H1 (cell line): ENCODE data around the gene TMA7. TPM values are rescaled to one million over a fixed set of nuclear protein-coding genes. Genes with fewer than 3 reads are reported as not detected.

ENCODE experiments used
- CHD1 ChIP-seq: IDR thresholded peaks from 2 replicates; pipeline ENCODE4 v1.6.1; 2012; ENCODE audit warnings: low read depth, low read length, improper control_type of control experiment
- CHD2 ChIP-seq: IDR thresholded peaks from 2 replicates; pipeline ENCODE4 v1.6.1; 2012; ENCODE audit warnings: low read length, improper control_type of control experiment
- CREB1 ChIP-seq: IDR thresholded peaks from 2 replicates; pipeline ENCODE4 v1.6.1; 2012; ENCODE audit warnings: inconsistent platforms
- EP300 ChIP-seq, 2 experiments: IDR thresholded peaks; 1 replicate in 1 of 2; 2 replicates in 1 of 2; pipeline ENCODE4 v1.6.1; 2011 to 2012; ENCODE audit warnings: low read depth in 2 of 2, low read length in 2 of 2, mild to moderate bottlenecking in 2 of 2, borderline replicate concordance in 1 of 2, inconsistent platforms in 1 of 2, moderate library complexity in 1 of 2
- HDAC6 ChIP-seq: IDR thresholded peaks from one replicate; pipeline ENCODE4 v1.7.1; 2012; ENCODE audit warnings: low read depth, mild to moderate bottlenecking, inconsistent platforms, low read length, moderate library complexity
- MAFK ChIP-seq: IDR thresholded peaks from 2 replicates; pipeline ENCODE4 v1.6.1; 2012; ENCODE audit warnings: low read depth, mild to moderate bottlenecking, improper control_type of control experiment, low read length
- POLR2AphosphoS5 ChIP-seq: IDR thresholded peaks from 2 replicates; pipeline ENCODE4 v1.6.1; 2011; ENCODE audit warnings: low read depth, low read length
- RAD21 ChIP-seq, 2 experiments: IDR thresholded peaks in 1 of 2; conservative IDR thresholded peaks in 1 of 2; 2 replicates each; pipeline ENCODE4 v1.6.1; 2011; ENCODE audit warnings: low read depth in 2 of 2, low read length in 2 of 2, improper control_type of control experiment in 1 of 2, inconsistent platforms in 1 of 2, mild to moderate bottlenecking in 1 of 2, moderate library complexity in 1 of 2
- RNF2 ChIP-seq: fragments of 200-900, 300-1000 bp; sonication (generic); IDR thresholded peaks from 2 replicates; pipeline ENCODE4 v1.7.1; 2016; ENCODE audit warnings: borderline replicate concordance, low read depth, mild to moderate bottlenecking, antibody characterized with exemption, low read length; ENCODE audit not compliant: poor library complexity, severe bottlenecking; ENCODE audit errors: missing control alignments
- SAP30 ChIP-seq: fragments of 300-600 bp; sonication (generic); IDR thresholded peaks from 2 replicates; pipeline ENCODE4 v1.7.1; 2012; ENCODE audit warnings: low read length, moderate library complexity, mild to moderate bottlenecking, inconsistent platforms; ENCODE audit not compliant: insufficient read depth, insufficient replicate concordance
- SIN3A ChIP-seq, 2 experiments: IDR thresholded peaks in 1 of 2; conservative IDR thresholded peaks in 1 of 2; 2 replicates each; pipeline ENCODE4 v1.6.1; 2011 to 2012; ENCODE audit warnings: low read length in 2 of 2, improper control_type of control experiment in 1 of 2, low read depth in 1 of 2, mild to moderate bottlenecking in 1 of 2
- SP1 ChIP-seq: IDR thresholded peaks from 2 replicates; pipeline ENCODE4 v1.6.1; 2011; ENCODE audit warnings: low read depth, low read length
- SP2 ChIP-seq: IDR thresholded peaks from 2 replicates; pipeline ENCODE4 v1.6.1; 2012; ENCODE audit warnings: mild to moderate bottlenecking, low read length, inconsistent platforms
- SUZ12 ChIP-seq: fragments of 200-600 bp; sonication (generic); IDR thresholded peaks from 2 replicates; pipeline ENCODE4 v1.6.1; 2012; ENCODE audit warnings: mild to moderate bottlenecking, inconsistent platforms, low read length, moderate library complexity, mixed read lengths
- TAF7 ChIP-seq: optimal IDR thresholded peaks from 2 replicates; pipeline ENCODE3; 2011; ENCODE audit warnings: low read depth, mild to moderate bottlenecking, inconsistent platforms, low read length, moderate library complexity, borderline replicate concordance
- TCF12 ChIP-seq: IDR thresholded peaks from 2 replicates; pipeline ENCODE4 v1.6.1; 2011; ENCODE audit warnings: low read depth, mild to moderate bottlenecking, low read length
- TEAD4 ChIP-seq: IDR thresholded peaks from 2 replicates; pipeline ENCODE4 v1.6.1; 2012; ENCODE audit warnings: low read depth, low read length, inconsistent platforms, mixed read lengths
- YY1 ChIP-seq: IDR thresholded peaks from 2 replicates; pipeline ENCODE4 v1.6.1; 2011; ENCODE audit warnings: low read depth, mild to moderate bottlenecking, low read length
- ZNF274 ChIP-seq: IDR thresholded peaks from 2 replicates; pipeline ENCODE4 v1.7.0; 2012; ENCODE audit warnings: low read length, borderline replicate concordance; ENCODE audit errors: extremely low read depth
- polyA plus RNA-seq, 7 experiments: library from polyadenylated mRNA; depleted of rRNA in 3 of 7; stranded (reverse) in 5 of 7; unstranded in 2 of 7; fragments of >200 nt in 5 of 7; fragments of 200-250 nt in 2 of 7; gene quantifications; 1 replicate in 5 of 7; 2 replicates in 1 of 7; 4 replicates in 1 of 7; pipeline versions ENCODE4 v1.2.1 to v1.2.3, GENCODE V29; 2011 to 2013; ENCODE audit warnings: missing spikeins in 2 of 7, mixed read lengths in 2 of 7
- total RNA-seq: library from RNA; stranded (reverse); fragmentation: NEBNext Ultra II Directional; extraction: Animal tissue kit (Norgen Biotek cat#: 25700); gene quantifications from 2 replicates; pipeline ENCODE4 v1.2.1, GENCODE V29; 2021
- TF ChIP-seq, protein P1 (sequence below): IDR thresholded peaks from 2 replicates; pipeline ENCODE4 v1.6.1; 2012; ENCODE audit warnings: inconsistent platforms
- TF ChIP-seq, protein P2 (sequence below): IDR thresholded peaks from 2 replicates; pipeline ENCODE4 v1.6.1; 2012; ENCODE audit warnings: low read length, inconsistent platforms

TMA7 gene
- total and polyA plus RNA-seq, 2 of the 8 experiments (the other 6 are each of a cell fraction or from before 2014, with no cell fraction given) = 138 to 305 TPM

DNA sequence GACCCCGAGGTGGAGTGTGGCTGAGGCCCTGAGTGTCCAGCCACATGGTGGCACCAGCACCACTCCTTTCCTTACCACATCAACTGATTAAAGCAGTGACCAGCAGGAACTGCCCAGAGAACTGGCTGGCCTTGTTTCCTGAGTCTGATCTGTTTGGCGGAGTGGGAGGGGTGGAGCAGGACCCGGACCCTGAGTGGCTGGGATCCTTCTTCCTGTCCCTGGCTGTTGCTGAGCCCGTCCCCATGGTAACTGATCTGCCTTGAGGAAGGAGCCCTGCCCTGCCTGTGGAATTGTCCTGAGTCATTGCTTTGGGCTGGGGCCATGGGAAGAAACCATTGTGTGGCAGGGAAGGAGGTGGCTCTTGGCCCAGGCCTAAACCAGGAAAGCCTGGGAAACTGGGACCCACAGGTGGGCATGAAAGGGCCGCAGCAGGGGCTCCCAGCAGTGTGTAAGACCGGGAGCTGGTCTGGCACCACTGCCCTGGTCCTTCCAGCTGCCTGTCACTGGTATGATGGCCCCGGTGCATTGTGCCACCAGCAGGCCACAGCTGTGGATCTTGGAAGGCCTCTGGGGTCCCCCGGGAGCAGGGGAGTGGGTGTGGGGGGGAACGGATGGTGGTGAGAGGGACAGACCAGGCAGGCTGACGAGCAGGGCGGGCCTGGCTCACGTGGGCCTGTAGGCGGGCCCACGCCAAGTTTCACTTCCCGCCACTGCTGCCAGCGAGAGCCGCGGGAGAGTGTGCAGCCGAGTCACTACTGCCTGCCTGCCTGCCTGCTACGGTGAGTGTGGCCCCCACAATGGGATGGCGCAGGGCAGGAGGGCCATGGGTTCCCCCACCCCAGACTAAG is 25.7 kb downstream of the TMA7 start (continued):
- TF ChIP-seq RNF2 = no peak
- peak in 1 of 2 experiments; percentile 72; a peak in 1 of 3 replicates for TF ChIP-seq EP300 (IDR thresholded peaks at IDR 0.05; ENCODE audit: borderline replicate concordance in 1 of 2, low read depth in 2 of 2, low read length in 2 of 2)
- no peak for TF ChIP-seq SAP30
- TF ChIP-seq POLR2AphosphoS5 = no peak; the same call in 1 of the 2 replicates
- TF ChIP-seq ZNF274 = no peak
- TF ChIP-seq SP2 = no peak
- TF ChIP-seq CHD1 = no peak
- 0 out of 2 replicates have a peak, but pooled peaks have one; percentile 44 for TF ChIP-seq SP1
- TF ChIP-seq TAF7 = no peak
- TF ChIP-seq MAFK = peak; percentile 86
- peak; percentile 24 to 90; a peak in 1 of 4 replicates for TF ChIP-seq SIN3A (conservative IDR thresholded peaks at IDR 0.05 in 1 of 2, IDR thresholded peaks at IDR 0.05 in 1 of 2; ENCODE audit: low read depth in 1 of 2, low read length in 2 of 2)
- no peak for TF ChIP-seq TCF12
- no peak; the same call in 1 of the 2 replicates for TF ChIP-seq CHD2
- no peak for TF ChIP-seq TEAD4
- TF ChIP-seq, protein P1, sequence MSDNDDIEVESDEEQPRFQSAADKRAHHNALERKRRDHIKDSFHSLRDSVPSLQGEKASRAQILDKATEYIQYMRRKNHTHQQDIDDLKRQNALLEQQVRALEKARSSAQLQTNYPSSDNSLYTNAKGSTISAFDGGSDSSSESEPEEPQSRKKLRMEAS = peak; percentile 57; the same call in 1 of the 2 replicates
- TF ChIP-seq HDAC6 = no peak
- no peak for TF ChIP-seq SUZ12
- TF ChIP-seq, protein P2, sequence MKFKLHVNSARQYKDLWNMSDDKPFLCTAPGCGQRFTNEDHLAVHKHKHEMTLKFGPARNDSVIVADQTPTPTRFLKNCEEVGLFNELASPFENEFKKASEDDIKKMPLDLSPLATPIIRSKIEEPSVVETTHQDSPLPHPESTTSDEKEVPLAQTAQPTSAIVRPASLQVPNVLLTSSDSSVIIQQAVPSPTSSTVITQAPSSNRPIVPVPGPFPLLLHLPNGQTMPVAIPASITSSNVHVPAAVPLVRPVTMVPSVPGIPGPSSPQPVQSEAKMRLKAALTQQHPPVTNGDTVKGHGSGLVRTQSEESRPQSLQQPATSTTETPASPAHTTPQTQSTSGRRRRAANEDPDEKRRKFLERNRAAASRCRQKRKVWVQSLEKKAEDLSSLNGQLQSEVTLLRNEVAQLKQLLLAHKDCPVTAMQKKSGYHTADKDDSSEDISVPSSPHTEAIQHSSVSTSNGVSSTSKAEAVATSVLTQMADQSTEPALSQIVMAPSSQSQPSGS = no peak
- TF ChIP-seq RAD21 (IDR thresholded peaks at IDR 0.05 in 1 of 2, conservative IDR thresholded peaks at IDR 0.05 in 1 of 2; ENCODE audit: low read depth in 2 of 2, low read length in 2 of 2) = peak; percentile 93
- 0 out of 2 replicates have a peak, but pooled peaks have one; percentile 60 for TF ChIP-seq YY1
- TF ChIP-seq CREB1 = 0 out of 2 replicates have a peak, but pooled peaks have one; percentile 17
